H9 (cell line): ENCODE measurements around the gene ARFGEF3. TPM values are rescaled to one million over a fixed set of nuclear protein-coding genes. Genes with fewer than 3 reads are reported as not detected.

Experiments
- DNase-seq: peaks from one replicate; pipeline ENCODE4 v3.0.0-alpha.2; 2017
- H2AFZ ChIP-seq: one replicate; pipeline ENCODE4 v1.6.1; 2013; ENCODE audit warnings: mild to moderate bottlenecking, low read length, control low read depth, moderate library complexity
- H2AK5ac ChIP-seq: 2 replicates; pipeline ENCODE4 v1.6.1; 2013; ENCODE audit warnings: low read length, control low read depth, mixed read lengths; ENCODE audit not compliant: insufficient read length
- H2BK120ac ChIP-seq: one replicate; pipeline ENCODE4 v1.6.1; 2013; ENCODE audit warnings: low read depth, mild to moderate bottlenecking, low read length, control low read depth, inconsistent platforms; ENCODE audit not compliant: poor library complexity, severe bottlenecking
- H2BK12ac ChIP-seq: 2 replicates; pipeline ENCODE4 v1.6.1; 2013; ENCODE audit warnings: low read length, control low read depth, mixed read lengths, low read depth; ENCODE audit not compliant: insufficient read length
- H2BK15ac ChIP-seq: 2 replicates; pipeline ENCODE4 v1.6.1; 2013; ENCODE audit warnings: low read depth, low read length, control low read depth
- H2BK20ac ChIP-seq: one replicate; pipeline ENCODE4 v1.6.1; 2013; ENCODE audit warnings: low read depth, mild to moderate bottlenecking, low read length, control low read depth, inconsistent platforms; ENCODE audit not compliant: poor library complexity, severe bottlenecking
- H2BK5ac ChIP-seq: 2 replicates; pipeline ENCODE4 v1.6.1; 2013; ENCODE audit warnings: low read length, control low read depth, mixed read lengths; ENCODE audit not compliant: insufficient read length
- H3K14ac ChIP-seq: 2 replicates; pipeline ENCODE4 v1.6.1; 2013; ENCODE audit warnings: low read length, control low read depth; ENCODE audit not compliant: insufficient read depth
- H3K18ac ChIP-seq: 2 replicates; pipeline ENCODE4 v1.6.1; 2013; ENCODE audit warnings: low read depth, mild to moderate bottlenecking, mixed read lengths, low read length, control low read depth; ENCODE audit not compliant: insufficient read length
- H3K23ac ChIP-seq: 2 replicates; pipeline ENCODE4 v1.6.1; 2013; ENCODE audit warnings: low read length, control low read depth, mixed read lengths, low read depth; ENCODE audit not compliant: insufficient read length
- H3K23me2 ChIP-seq: 2 replicates; pipeline ENCODE4 v1.6.1; 2013; ENCODE audit warnings: low read depth, mild to moderate bottlenecking, mixed read lengths, low read length, control low read depth; ENCODE audit not compliant: insufficient read length, poor library complexity, severe bottlenecking
- H3K27ac ChIP-seq: 2 replicates; pipeline ENCODE4 v1.5.1; 2013; ENCODE audit warnings: low read length, control low read depth, mixed read lengths, low read depth; ENCODE audit not compliant: insufficient read length
- H3K27me3 ChIP-seq: 2 replicates; pipeline ENCODE4 v1.6.1; 2013; ENCODE audit warnings: low read length, control low read depth, inconsistent platforms; ENCODE audit not compliant: insufficient read depth
- H3K4ac ChIP-seq: 2 replicates; pipeline ENCODE4 v1.6.1; 2013; ENCODE audit warnings: low read depth, mild to moderate bottlenecking, control low read depth, inconsistent platforms, low read length, moderate library complexity
- H3K4me1 ChIP-seq: 2 replicates; pipeline ENCODE4 v1.6.1; 2013; ENCODE audit warnings: low read length, control low read depth, inconsistent platforms; ENCODE audit not compliant: insufficient read depth
- H3K4me2 ChIP-seq: 2 replicates; pipeline ENCODE4 v1.6.1; 2013; ENCODE audit warnings: low read length, control low read depth, mixed read lengths; ENCODE audit not compliant: insufficient read length, insufficient read depth
- H3K56ac ChIP-seq: 2 replicates; pipeline ENCODE4 v1.6.1; 2013; ENCODE audit warnings: low read depth, mild to moderate bottlenecking, mixed read lengths, low read length, control low read depth; ENCODE audit not compliant: insufficient read length
- H3K79me1 ChIP-seq: 2 replicates; pipeline ENCODE4 v1.6.1; 2013; ENCODE audit warnings: low read depth, mild to moderate bottlenecking, moderate library complexity, low read length, control low read depth, inconsistent platforms; ENCODE audit not compliant: insufficient read depth, poor library complexity, severe bottlenecking
- H3K79me2 ChIP-seq: 2 replicates; pipeline ENCODE4 v1.6.1; 2013; ENCODE audit warnings: low read length, control low read depth, inconsistent platforms; ENCODE audit not compliant: insufficient read depth
- H3K9ac ChIP-seq: 2 replicates; pipeline ENCODE4 v1.6.1; 2013; ENCODE audit warnings: low read length, control low read depth, mixed read lengths; ENCODE audit not compliant: insufficient read length; ENCODE audit errors: extremely low read depth
- H3K9me3 ChIP-seq: one replicate; pipeline ENCODE4 v1.6.1; 2013; ENCODE audit warnings: low read depth, low read length, inconsistent platforms; ENCODE audit not compliant: control insufficient read depth
- H3T11ph ChIP-seq: one replicate; pipeline ENCODE4 v1.6.1; 2013; ENCODE audit warnings: mild to moderate bottlenecking, low read length, control low read depth, inconsistent platforms
- H4K20me1 ChIP-seq: one replicate; pipeline ENCODE4 v1.6.1; 2013; ENCODE audit not compliant: control insufficient read depth, insufficient read length, insufficient read depth
- H4K5ac ChIP-seq: 2 replicates; pipeline ENCODE4 v1.6.1; 2013; ENCODE audit warnings: low read depth, mild to moderate bottlenecking, mixed read lengths, low read length, control low read depth; ENCODE audit not compliant: insufficient read length
- H4K8ac ChIP-seq: replicated peaks from 2 replicates; pipeline ENCODE4 v1.6.1; 2013; ENCODE audit warnings: low read length, control low read depth, mixed read lengths, low read depth; ENCODE audit not compliant: insufficient read length
- H4K91ac ChIP-seq: 2 replicates; pipeline ENCODE4 v1.6.1; 2013; ENCODE audit warnings: low read depth, mild to moderate bottlenecking, moderate library complexity, mixed read lengths, low read length, control low read depth; ENCODE audit not compliant: insufficient read length
- H3K27ac Mint-ChIP-seq, 3 experiments: 2 replicates in 2 of 3; 3 replicates in 1 of 3; pipeline ENCODE4 v1.8.0; 2020 to 2021; ENCODE audit warnings: mixed read lengths in 3 of 3, mild to moderate bottlenecking in 1 of 3, moderate library complexity in 1 of 3
- H3K27me3 Mint-ChIP-seq: 2 replicates; pipeline ENCODE4 v1.8.0; 2021; ENCODE audit warnings: low read depth, mild to moderate bottlenecking, moderate library complexity, mixed read lengths
- H3K36me3 Mint-ChIP-seq, 3 experiments: 2 replicates in 2 of 3; 3 replicates in 1 of 3; pipeline ENCODE4 v1.8.0; 2020 to 2021; ENCODE audit warnings: low read depth in 3 of 3, mixed read lengths in 3 of 3; ENCODE audit not compliant: insufficient read depth in 1 of 3
- H3K4me1 Mint-ChIP-seq, 2 experiments: 2 replicates each; pipeline ENCODE4 v1.8.0; 2020; ENCODE audit warnings: mixed read lengths in 2 of 2
- H3K4me3 Mint-ChIP-seq, 2 experiments: 2 replicates in 1 of 2; 3 replicates in 1 of 2; pipeline ENCODE4 v1.8.0; 2020 to 2021; ENCODE audit warnings: mild to moderate bottlenecking in 2 of 2, mixed read lengths in 2 of 2, moderate library complexity in 1 of 2
- H3K9me3 Mint-ChIP-seq, 2 experiments: 2 replicates in 1 of 2; 3 replicates in 1 of 2; pipeline ENCODE4 v1.8.0; 2020; ENCODE audit warnings: mild to moderate bottlenecking in 2 of 2, mixed read lengths in 2 of 2, moderate library complexity in 1 of 2
- CTCF ChIP-seq: fragments of 200-600 bp; sonication (generic); conservative IDR thresholded peaks from 3 replicates; pipeline ENCODE4 v1.8.0; 2021; ENCODE audit warnings: antibody characterized with exemption, mild to moderate bottlenecking
- WGBS: extraction: QIAGEN DNeasy Blood & Tissue Kit; methylation state at CpG from one replicate; pipeline ENCODE4 v1.1.7; 2013; ENCODE audit warnings: missing lambda C conversion rate, low lambda C conversion rate, mixed read lengths; ENCODE audit not compliant: insufficient read length; ENCODE audit errors: extremely low coverage; 5-methylcytosine and 5-hydroxymethylcytosine counted together
- total RNA-seq: library from RNA; stranded (reverse); gene quantifications from 2 replicates; pipeline ENCODE4 v1.2.1, GENCODE V29; 2021

ARFGEF3 gene
- total RNA-seq, 1 experiment from 2014 or later: 13.7 TPM

- H3K14ac ChIP-seq: no peak overlapping the region
- no peak overlapping the region for H2BK15ac ChIP-seq
- H3K9ac ChIP-seq: no peak overlapping the region
- Mint-ChIP-seq H3K9me3 (no peaks in the 10 kb centered on the region), H3K27me3 (no peaks in the 10 kb centered on the region), H3K4me1 (no peaks in the 10 kb centered on the region), H3K27ac (peak overlapping the region in 1 of 3 experiments; percentile 69; a peak in 2 of 7 replicates), H3K4me3 (no peak overlapping the region), H3K36me3 (peaks cover 0 to 5% (median 0%) of the 10 kb centered on the region in 3 experiments; a peak in 1 of 7 replicates)
- no peak overlapping the region for H4K91ac ChIP-seq
- DNase-seq: peak; percentile 46
- H3K4me1 ChIP-seq: no peaks in the 10 kb centered on the region
- H3K23ac ChIP-seq: no peak overlapping the region
- H4K8ac ChIP-seq: no peak overlapping the region
- no peak overlapping the region for H2BK20ac ChIP-seq
- no peak overlapping the region for H3K4me2 ChIP-seq
- H3K79me1 ChIP-seq: no peaks in the 10 kb centered on the region
- H2BK120ac ChIP-seq: no peak overlapping the region
- no peak overlapping the region for H2AFZ ChIP-seq
- H3K9me3 ChIP-seq: no peaks in the 10 kb centered on the region
- no peak overlapping the region for H3K56ac ChIP-seq
- no peaks in the 10 kb centered on the region for H3K79me2 ChIP-seq
- H2BK5ac ChIP-seq: no peak overlapping the region
- no peak overlapping the region for H2BK12ac ChIP-seq
- no CpG with 5 or more reads among the region's 3 CpGs for WGBS
- no peak overlapping the region for H4K5ac ChIP-seq
- no peaks in the 10 kb centered on the region for H4K20me1 ChIP-seq
- H3K27me3 ChIP-seq: no peaks in the 10 kb centered on the region
- H3K23me2 ChIP-seq: no peaks in the 10 kb centered on the region
- no peak overlapping the region for H3T11ph ChIP-seq
- peak; percentile 23; the same call in 2 of the 3 replicates for TF ChIP-seq CTCF
- no peak overlapping the region for H2AK5ac ChIP-seq
- no peak overlapping the region for H3K27ac ChIP-seq
- H3K18ac ChIP-seq: no peak overlapping the region
- no peak overlapping the region for H3K4ac ChIP-seq
These were observed 114.2 kb downstream of the ARFGEF3 start for GRCh38 chr6:138275976-138276375.
